ENCODE results near the gene PRDM8. TPM values are rescaled to one million over a fixed set of nuclear protein-coding genes. Genes with fewer than 3 reads are reported as not detected.

Gene PRDM8
- total RNA-seq, 1 experiment from 2014 or later = 0.26 TPM

- BruUV-seq (replicated peaks) = no TSS peak
- H3K36me3 ChIP-seq (ENCODE audit: low read depth) = no peaks in the 10 kb centered on the region
- POLR2A ChIA-PET (ENCODE audit: unreplicated experiment) = no interaction called here
- no peak for TF ChIP-seq CTCF (conservative IDR thresholded peaks at IDR 0.05)
- no peak for TF ChIP-seq EZH2 (IDR thresholded peaks at IDR 0.05; ENCODE audit: low read depth)
- H4K20me1 ChIP-seq (ENCODE audit: insufficient read depth) = no peaks in the 10 kb centered on the region
- no peak overlapping the region for H2AFZ ChIP-seq
- H3K4me2 ChIP-seq = no peak overlapping the region
- H3K79me2 ChIP-seq (ENCODE audit: low read depth) = no peaks in the 10 kb centered on the region
- H3K9me2 ChIP-seq (ENCODE audit: insufficient read depth) = no peaks in the 10 kb centered on the region
- H3K9me3 ChIP-seq (ENCODE audit: insufficient read depth, low read depth) = no peaks in the 10 kb centered on the region
- no peaks in the 10 kb centered on the region for H3K4me1 ChIP-seq (replicated peaks; ENCODE audit: insufficient read depth)
- no peaks in the 10 kb centered on the region for H3K27me3 ChIP-seq (ENCODE audit: insufficient read depth, low read depth)
- no peak overlapping the region for H3K4me3 ChIP-seq
- intact Hi-C loops (cut with micrococcal nuclease; ENCODE audit: unreplicated experiment) = no loop called here
- CTCF ChIA-PET = no interaction called here
- no peak for DNase-seq
- H3F3A ChIP-seq (ENCODE audit: insufficient read depth, low read depth) = no peaks in the 10 kb centered on the region
- H3K27ac ChIP-seq = no peak overlapping the region
Observed at GRCh38 chr4:80156410-80156809, 40.9 kb upstream of the PRDM8 start.

DNA sequence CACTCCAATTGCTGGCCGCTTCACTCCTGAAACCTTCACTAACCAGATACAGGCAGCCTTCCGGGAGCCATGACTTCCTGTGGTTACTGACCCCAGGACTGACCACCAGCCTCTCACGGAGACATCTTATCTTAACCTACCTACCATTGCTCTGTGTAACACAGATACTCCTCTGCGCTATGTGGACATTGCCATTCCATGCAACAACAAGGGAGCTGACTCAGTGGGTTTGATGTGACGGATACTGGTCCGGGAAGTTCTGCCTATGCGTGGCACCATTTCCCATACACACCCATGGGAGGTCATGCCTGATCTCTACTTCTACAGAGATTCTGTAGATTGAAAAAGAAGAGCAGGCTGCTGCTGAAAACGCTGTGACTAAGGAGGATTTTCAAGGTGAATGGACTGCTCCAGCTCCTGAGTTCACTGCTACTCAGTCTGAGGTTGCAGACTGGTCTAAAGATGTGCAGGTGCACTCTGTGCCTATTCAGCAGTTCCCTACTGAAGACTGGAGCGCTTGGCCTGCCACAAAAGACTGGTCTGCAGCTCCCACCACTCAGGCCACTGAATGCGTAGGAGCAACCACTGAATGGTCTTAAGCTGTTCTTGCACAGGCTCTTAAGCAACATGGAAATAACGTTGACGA lies 35.8 kb upstream of the PRDM8 start:
- Histone ChIP-seq H2AFZ (no peak overlapping the region), H3K9me3 (ENCODE audit: insufficient read depth, low read depth) (no peaks in the 10 kb centered on the region), H3F3A (ENCODE audit: insufficient read depth, low read depth) (no peaks in the 10 kb centered on the region), H3K4me1 (replicated peaks; ENCODE audit: insufficient read depth) (no peaks in the 10 kb centered on the region), H3K36me3 (ENCODE audit: low read depth) (no peaks in the 10 kb centered on the region), H3K79me2 (ENCODE audit: low read depth) (no peaks in the 10 kb centered on the region), H3K27ac (no peak overlapping the region), H3K4me2 (no peak overlapping the region), H3K9me2 (ENCODE audit: insufficient read depth) (no peaks in the 10 kb centered on the region), H4K20me1 (ENCODE audit: insufficient read depth) (no peaks in the 10 kb centered on the region), H3K27me3 (ENCODE audit: insufficient read depth, low read depth) (no peaks in the 10 kb centered on the region), H3K4me3 (no peak overlapping the region)
- intact Hi-C loops (cut with micrococcal nuclease; ENCODE audit: unreplicated experiment) = no loop called here
- DNase-seq = no peak
- no peak for TF ChIP-seq EZH2 (IDR thresholded peaks at IDR 0.05; ENCODE audit: low read depth)
- no peak for TF ChIP-seq CTCF (conservative IDR thresholded peaks at IDR 0.05)
- POLR2A ChIA-PET (ENCODE audit: unreplicated experiment) = no interaction called here
- no TSS peak for BruUV-seq (replicated peaks)
- CTCF ChIA-PET = no interaction called here

- Histone ChIP-seq H3K4me1 (replicated peaks; ENCODE audit: insufficient read depth) (no peaks in the 10 kb centered on the region), H3K4me3 (no peak overlapping the region), H3K79me2 (ENCODE audit: low read depth) (no peaks in the 10 kb centered on the region), H3K36me3 (ENCODE audit: low read depth) (no peaks in the 10 kb centered on the region), H3F3A (ENCODE audit: insufficient read depth, low read depth) (no peaks in the 10 kb centered on the region), H3K27me3 (ENCODE audit: insufficient read depth, low read depth) (no peaks in the 10 kb centered on the region), H2AFZ (no peak overlapping the region), H3K9me3 (ENCODE audit: insufficient read depth, low read depth) (no peaks in the 10 kb centered on the region), H3K9me2 (ENCODE audit: insufficient read depth) (no peaks in the 10 kb centered on the region), H3K4me2 (no peak overlapping the region), H4K20me1 (ENCODE audit: insufficient read depth) (no peaks in the 10 kb centered on the region), H3K27ac (no peak overlapping the region)
- POLR2A ChIA-PET (ENCODE audit: unreplicated experiment) = no interaction called here
- intact Hi-C loops (cut with micrococcal nuclease; ENCODE audit: unreplicated experiment) = no loop called here
- no peak for DNase-seq
- no peak for TF ChIP-seq CTCF (conservative IDR thresholded peaks at IDR 0.05)
- no peak for TF ChIP-seq EZH2 (IDR thresholded peaks at IDR 0.05; ENCODE audit: low read depth)
- no TSS peak for BruUV-seq (replicated peaks)
- CTCF ChIA-PET = no interaction called here
Observed at GRCh38 chr4:80162418-80162817, 34.9 kb upstream of the PRDM8 start.
